Measurements from ENCODE around the gene HSPA14.
"Not testable (repeated sequence)": the region's sequence is repeated elsewhere in the genome, so short reads cannot be mapped to it uniquely, and the experiment has no call there.

Gene HSPA14

DNA sequence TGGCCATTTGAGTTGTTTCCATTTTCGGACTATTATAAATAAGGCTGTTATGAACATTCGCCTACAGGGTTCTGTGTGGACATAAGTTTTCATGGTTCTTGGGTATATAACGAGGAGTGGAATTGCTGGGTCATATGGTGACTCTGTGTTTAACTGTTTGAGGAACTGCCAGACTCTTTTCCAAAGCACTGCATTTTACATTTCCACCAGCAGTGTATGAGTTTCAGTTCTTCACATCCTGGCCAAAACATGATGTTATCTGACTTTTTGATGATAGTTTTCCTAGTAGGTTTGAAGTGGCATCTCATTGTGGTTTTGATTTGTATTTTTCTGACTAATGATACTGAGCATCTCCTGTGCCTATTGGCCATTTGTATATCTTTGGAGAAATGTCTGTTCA lies 46.0 kb downstream of the HSPA14 start:
- DNase-seq = no peak

DNA sequence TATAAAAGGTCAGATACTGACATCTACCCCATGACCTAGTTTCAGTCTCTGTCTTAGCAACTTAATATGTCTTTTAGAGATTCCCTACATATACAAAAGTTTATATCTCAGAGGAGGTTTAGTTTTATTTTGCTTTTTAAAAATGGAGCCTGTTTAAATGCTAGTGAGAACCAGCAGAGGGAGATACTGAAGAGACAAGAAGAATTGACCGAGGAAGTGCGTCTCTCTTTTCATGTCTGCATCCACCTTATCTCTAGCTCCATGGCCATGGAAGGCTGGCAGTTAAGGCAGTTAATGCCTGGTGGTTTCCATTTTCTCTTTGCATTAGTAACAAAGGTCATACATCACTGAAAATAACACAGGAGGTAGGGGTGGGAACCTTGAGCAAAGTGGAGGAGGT lies 51.2 kb downstream of the HSPA14 start:
- DNase-seq = no peak

DNA sequence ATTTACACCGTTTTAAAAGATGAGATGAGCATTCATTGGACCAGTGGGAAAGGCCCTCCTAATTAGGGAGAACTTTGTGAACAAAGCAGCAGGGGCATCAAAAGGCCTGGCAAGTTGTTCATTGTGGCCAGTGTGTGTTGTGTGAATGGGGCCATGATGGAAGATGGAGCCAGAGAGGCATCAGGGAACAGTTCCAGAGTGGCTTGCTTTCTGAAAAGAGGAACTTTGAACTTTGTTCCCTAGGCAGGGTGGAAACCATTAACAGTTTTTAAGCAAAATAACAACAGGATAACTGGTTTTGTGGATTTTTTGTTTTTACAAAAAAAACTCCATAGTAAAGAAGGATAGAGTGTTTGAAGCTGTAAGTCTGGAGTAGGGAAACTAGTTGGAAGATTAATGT lies 53.0 kb downstream of the HSPA14 start:
- DNase-seq = no peak

DNA sequence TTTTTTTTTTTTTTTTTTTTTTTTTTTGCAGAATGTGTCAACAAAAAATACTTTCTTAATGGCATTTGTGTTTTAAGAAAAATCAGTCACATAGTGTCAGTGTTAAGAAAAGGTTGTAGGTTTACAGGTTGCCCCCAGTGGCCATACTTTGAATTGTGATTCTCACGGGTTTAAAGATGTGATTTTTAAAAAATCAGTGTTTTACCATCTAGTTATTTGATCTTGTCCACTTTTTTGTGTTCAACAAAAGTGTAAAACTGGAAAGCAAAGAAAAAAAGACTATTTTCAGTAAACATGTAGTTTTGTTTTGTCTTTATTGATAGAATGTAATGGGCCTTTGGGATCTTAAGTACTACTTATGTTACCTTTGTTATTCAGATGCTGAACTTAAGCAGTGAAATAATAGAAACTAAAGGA lies 66.2 kb downstream of the HSPA14 start:
- peak; percentile 16 for DNase-seq

DNA sequence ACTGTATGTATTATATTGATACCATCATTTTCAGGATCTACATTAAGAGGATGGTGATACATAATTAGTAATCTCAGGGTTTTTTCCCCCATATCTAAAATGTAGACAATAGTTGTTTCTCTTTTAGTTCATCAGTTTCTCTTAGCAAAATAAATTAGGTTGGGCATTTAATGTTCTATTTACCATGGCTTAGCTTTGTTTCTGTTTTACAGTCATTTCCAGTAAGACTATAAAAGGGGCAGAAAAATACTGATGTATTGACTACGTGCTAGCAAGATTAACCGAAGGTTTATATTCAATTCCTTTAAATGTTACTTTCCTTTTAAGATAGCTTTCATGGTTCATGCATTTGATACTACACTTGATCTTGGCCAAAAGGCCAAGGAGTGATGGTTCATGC lies 66.8 kb downstream of the HSPA14 start:
- no peak for DNase-seq

DNA sequence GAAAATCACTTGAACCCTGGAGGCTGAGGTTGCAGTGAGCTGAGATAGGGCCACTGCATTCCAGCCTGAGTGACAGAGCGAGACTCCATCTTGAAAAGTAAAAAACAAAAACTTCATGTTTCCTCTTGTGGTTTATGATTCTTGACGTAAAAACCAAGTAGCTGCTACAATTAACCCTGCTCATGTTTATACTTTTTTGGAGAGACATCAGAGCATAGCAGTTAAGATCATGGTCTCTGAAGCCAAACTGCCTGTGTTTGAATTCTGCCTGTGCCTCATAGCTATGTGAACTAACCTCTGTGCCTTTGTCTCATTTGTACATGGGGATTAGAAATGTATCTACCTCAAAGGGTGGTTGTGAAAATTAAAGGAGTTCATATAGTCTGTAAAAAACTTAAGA lies 67.8 kb downstream of the HSPA14 start:
- DNase-seq = no peak

DNA sequence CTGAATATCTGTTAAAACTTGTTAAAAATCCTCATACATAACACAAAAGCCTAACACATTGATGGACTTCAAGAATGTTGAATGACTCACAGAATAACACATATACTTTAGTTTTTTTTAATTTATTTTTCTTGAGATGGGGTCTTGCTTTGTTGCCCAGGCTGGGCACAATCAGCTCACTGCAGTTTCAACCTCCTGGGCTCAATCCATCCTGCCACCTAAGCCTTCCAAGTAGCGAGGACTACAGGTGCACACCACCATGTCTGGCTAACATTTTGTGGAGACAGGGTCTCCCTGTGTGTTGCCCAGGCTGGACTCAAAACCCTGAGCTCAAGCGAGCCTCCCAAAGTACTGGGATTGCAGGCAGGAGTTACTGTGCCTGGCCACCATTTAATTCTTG lies 68.7 kb downstream of the HSPA14 start:
- no peak for DNase-seq

DNA sequence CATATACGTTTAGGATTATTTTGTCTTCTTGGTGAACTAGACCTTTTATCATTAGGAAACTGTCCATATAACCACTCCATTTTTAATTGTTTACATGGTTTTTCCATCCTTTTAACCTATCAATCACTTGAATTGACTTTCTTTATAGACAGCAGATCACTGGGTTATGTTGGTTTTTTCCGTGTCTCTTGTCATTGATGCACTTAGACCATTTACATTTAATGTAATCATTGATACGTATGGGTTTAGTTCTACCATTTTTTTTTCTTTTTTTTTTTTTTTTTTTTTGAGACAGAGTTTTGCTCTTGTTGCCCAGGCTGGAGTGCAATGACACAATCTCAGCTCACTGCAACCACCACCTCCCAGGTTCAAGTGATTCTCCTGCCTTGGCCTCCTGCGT lies 69.5 kb downstream of the HSPA14 start:
- not testable (repeated sequence) for DNase-seq

DNA sequence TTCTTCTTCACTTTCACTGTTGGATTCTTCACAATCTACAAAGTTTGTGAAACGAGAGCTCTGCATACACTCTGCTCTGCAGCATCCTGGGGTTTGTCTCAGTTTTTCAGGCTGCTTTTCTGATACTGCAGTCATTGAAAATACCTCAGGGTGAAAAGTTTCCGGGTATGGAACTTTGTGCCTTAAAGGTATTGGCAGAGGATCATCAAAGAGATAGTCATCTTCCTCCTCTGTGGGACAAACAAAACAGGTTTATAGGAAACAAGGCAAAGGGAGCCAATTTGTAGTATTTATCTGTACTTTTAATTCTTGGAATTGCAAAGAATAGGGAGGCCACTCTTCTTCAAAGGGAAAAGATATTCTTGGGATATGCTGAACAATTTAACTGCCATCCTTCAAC lies 71.0 kb downstream of the HSPA14 start:
- no peak for DNase-seq

DNA sequence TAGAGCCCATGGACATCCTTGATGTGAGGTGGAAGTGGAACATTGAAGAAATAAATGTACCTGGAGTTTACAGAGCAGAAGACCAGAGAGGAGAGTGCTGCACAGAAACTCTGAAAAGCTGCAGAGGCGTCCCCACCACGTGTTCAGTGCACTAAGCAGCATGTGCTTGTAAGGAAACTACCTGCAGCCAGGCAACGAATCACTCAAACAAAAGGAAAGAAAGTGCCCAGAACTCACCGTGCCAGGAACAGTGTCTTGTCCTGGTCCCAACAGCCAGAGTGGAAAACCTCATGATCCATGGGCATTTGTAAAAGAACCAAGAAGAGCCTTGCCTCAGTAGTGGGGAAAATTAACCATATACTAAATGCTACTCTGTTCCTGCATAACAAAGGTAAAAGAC lies 72.8 kb downstream of the HSPA14 start:
- DNase-seq = no peak

DNA sequence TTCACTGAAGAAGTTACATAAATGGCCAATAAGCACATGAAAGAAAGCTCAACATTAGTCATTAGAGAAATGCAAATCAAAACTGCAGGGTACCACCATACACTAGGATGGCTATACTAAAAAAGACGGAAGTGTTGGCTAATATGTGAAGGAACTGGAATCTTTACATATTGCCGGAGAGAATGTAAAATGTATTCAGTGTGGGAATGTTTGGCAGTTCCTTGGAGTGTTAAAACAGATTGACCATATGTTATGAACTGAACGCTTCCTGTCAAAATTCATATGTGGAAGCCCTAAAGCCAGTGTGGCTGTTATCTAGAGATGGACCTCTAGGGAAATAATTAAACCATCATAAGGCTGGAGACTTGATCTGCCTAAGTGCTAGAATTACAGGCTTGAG lies 73.7 kb downstream of the HSPA14 start:
- no peak for DNase-seq

DNA sequence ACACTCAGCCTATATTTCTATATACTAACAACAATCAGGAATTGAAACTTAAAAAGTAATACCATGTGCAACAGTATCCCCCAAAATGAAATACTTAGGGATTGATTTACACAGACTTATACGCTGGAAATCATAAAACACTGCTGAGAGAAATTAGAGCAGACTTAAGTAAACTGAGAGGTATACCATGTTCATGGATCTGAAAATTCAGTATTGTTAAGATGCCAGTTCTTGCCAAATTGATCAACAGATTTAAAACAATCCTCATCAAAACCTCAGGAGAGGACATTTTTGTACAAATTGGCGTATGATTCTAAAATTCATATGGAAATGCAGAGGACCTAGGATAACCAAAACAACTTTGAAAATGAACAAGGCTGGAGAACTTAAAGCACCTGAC lies 78.5 kb downstream of the HSPA14 start:
- DNase-seq = no peak

DNA sequence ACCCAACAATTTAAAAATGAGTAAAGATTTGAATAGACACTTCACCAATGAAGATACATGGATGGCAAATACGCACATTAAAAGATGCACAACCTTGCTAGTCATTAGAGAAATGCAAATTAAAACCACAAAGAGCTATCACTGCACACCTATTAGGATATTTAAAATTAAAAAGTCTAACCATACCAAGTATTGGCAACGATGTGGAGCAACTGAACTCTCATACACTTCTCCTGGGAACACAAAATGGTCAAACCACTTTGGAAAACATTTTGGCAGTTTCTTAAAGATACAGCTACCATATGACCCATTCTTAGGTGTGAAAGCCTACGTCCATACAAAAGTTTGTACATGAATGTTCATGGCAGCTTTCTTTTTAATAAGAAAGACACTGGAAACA lies 79.7 kb downstream of the HSPA14 start:
- DNase-seq = no peak

DNA sequence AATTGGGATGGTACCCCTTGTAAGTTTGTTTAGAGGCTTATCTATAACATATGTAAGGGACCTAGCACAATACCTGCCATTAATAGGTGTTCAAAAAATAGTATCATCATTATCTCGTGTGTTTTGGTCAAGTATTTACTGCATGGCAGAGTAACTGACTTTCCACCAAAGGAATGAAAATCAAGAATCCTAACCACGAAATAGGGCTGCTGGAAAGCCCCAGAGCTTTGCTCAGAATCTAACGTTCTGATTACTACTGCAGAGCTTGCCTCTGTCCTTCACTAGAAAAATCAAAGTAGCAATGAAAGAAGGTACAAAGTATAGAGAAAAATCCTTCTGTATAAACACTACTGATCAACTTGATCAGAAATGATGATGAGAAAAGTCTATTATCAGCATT lies 80.9 kb downstream of the HSPA14 start:
- DNase-seq = no peak

Data from NCI-H69 (cell line).